GM19240 (cell line): ENCODE results near the gene TRPM2.

Experiments used
- DNase-seq: peaks from one replicate; pipeline ENCODE4 v3.0.0; 2011; ENCODE audit warnings: low spot score; ENCODE audit not compliant: insufficient read length

Gene TRPM2

GRCh38 chr21:44480200-44481053 is 127.0 kb downstream of the TRPM2 start:
- DNase-seq: no peak

- no peak for DNase-seq
These were observed 129.3 kb downstream of the TRPM2 start for GRCh38 chr21:44482581-44483287.

GRCh38 chr21:44483288-44484237 is 130.1 kb downstream of the TRPM2 start:
- DNase-seq: no peak

- no peak for DNase-seq
These were observed 131.3 kb downstream of the TRPM2 start for GRCh38 chr21:44484498-44485253.

GRCh38 chr21:44485254-44485793 is 131.9 kb downstream of the TRPM2 start:
- no peak for DNase-seq

GRCh38 chr21:44485796-44486195 is 132.4 kb downstream of the TRPM2 start:
- no peak for DNase-seq

GRCh38 chr21:44486302-44486701 is 132.9 kb downstream of the TRPM2 start:
- DNase-seq: no peak

GRCh38 chr21:44487831-44488230 is 134.4 kb downstream of the TRPM2 start:
- no peak for DNase-seq

- DNase-seq: no peak
These were observed 136.5 kb downstream of the TRPM2 start for GRCh38 chr21:44489962-44490361.

GRCh38 chr21:44490405-44490804 is 137.0 kb downstream of the TRPM2 start:
- DNase-seq: no peak

GRCh38 chr21:44490816-44491215 is 137.4 kb downstream of the TRPM2 start:
- DNase-seq: no peak
